IMR-90 (cell line): Measurements from ENCODE around the gene ZCCHC7. TPM values are rescaled to one million over a fixed set of nuclear protein-coding genes. Genes with fewer than 3 reads are reported as not detected.

Experiments
- ATAC-seq: fragments of 200-7000 bp; cut with Tn5 transposase; 2 replicates; pipeline ENCODE4 v1.9.1; 2020; ENCODE audit warnings: low read depth, mild to moderate bottlenecking, moderate library complexity
- BruUV-seq: library from RNA; stranded (reverse); fragments of 400-500 nt; replicated peaks from 2 replicates; lab custom pipeline; 2021; lab: Mats Ljungman, UMichigan
- CTCF ChIA-PET: fragments of 300-600 bp; formaldehyde crosslinking; extraction: SDS; loops from one replicate; lab custom pipeline; 2021; ENCODE audit warnings: antibody characterized with exemption; lab: Yijun Ruan, JAX
- POLR2A ChIA-PET: fragments of 300-600 bp; sonication (Branson Sonifier 250); formaldehyde crosslinking; loops from one replicate; lab custom pipeline; 2022; ENCODE audit warnings: antibody characterized with exemption; ENCODE audit not compliant: unreplicated experiment; lab: Charles Lee
- DNase-seq: peaks from one replicate; pipeline ENCODE4 v3.0.0; 2013
- H2AFZ ChIP-seq: replicated peaks from 2 replicates; pipeline ENCODE3; 2013; ENCODE audit warnings: low read length, mild to moderate bottlenecking; ENCODE audit not compliant: poor library complexity
- H2AK5ac ChIP-seq: 2 replicates; pipeline ENCODE4 v1.6.1; 2013; ENCODE audit warnings: low read depth, low read length, inconsistent platforms
- H2AK9ac ChIP-seq: replicated peaks from 2 replicates; pipeline ENCODE3; 2013; ENCODE audit warnings: mild to moderate bottlenecking, low read depth, low read length, moderate library complexity; ENCODE audit not compliant: poor library complexity
- H2BK120ac ChIP-seq: 2 replicates; pipeline ENCODE4 v1.6.1; 2013; ENCODE audit warnings: low read depth, low read length, inconsistent platforms
- H2BK15ac ChIP-seq: 3 replicates; pipeline ENCODE4 v1.6.1; 2013; ENCODE audit warnings: low read depth, low read length, inconsistent platforms
- H2BK20ac ChIP-seq: 2 replicates; pipeline ENCODE4 v1.6.1; 2013; ENCODE audit warnings: low read depth, mild to moderate bottlenecking, inconsistent platforms, low read length, moderate library complexity
- H2BK5ac ChIP-seq: 2 replicates; pipeline ENCODE4 v1.6.1; 2013; ENCODE audit warnings: mild to moderate bottlenecking, low read depth, low read length, inconsistent platforms; ENCODE audit not compliant: poor library complexity, severe bottlenecking
- H3K14ac ChIP-seq: replicated peaks from 2 replicates; pipeline ENCODE4 v1.6.1; 2013; ENCODE audit warnings: low read depth, low read length, inconsistent platforms
- H3K18ac ChIP-seq: 2 replicates; pipeline ENCODE4 v1.6.1; 2013; ENCODE audit warnings: low read depth, low read length, control low read depth
- H3K23ac ChIP-seq: 2 replicates; pipeline ENCODE4 v1.6.1; 2013; ENCODE audit warnings: low read depth, low read length, inconsistent platforms
- H3K27ac ChIP-seq: 2 replicates; pipeline ENCODE4 v1.5.1; 2013; ENCODE audit warnings: mild to moderate bottlenecking, control low read depth, low read length; ENCODE audit not compliant: insufficient read depth
- H3K27me3 ChIP-seq: 2 replicates; pipeline ENCODE4 v1.6.1; 2013; ENCODE audit warnings: low read length; ENCODE audit not compliant: control insufficient read depth, insufficient read depth
- H3K36me3 ChIP-seq: 2 replicates; pipeline ENCODE4 v1.6.1; 2013; ENCODE audit warnings: low read length, mixed read lengths; ENCODE audit not compliant: control insufficient read depth, insufficient read depth
- H3K4ac ChIP-seq: 2 replicates; pipeline ENCODE4 v1.6.1; 2013; ENCODE audit warnings: low read depth, low read length, inconsistent platforms
- H3K4me1 ChIP-seq: 2 replicates; pipeline ENCODE4 v1.6.1; 2013; ENCODE audit warnings: low read length, mixed read lengths; ENCODE audit not compliant: control insufficient read depth, insufficient read depth
- H3K4me2 ChIP-seq: 2 replicates; pipeline ENCODE4 v1.6.1; 2013; ENCODE audit warnings: low read depth, mild to moderate bottlenecking, control low read depth, low read length, moderate library complexity
- H3K4me3 ChIP-seq: 2 replicates; pipeline ENCODE4 v1.5.1; 2013; ENCODE audit warnings: low read depth, mild to moderate bottlenecking, control low read depth, low read length, moderate library complexity; ENCODE audit not compliant: insufficient read depth
- H3K56ac ChIP-seq: 2 replicates; pipeline ENCODE4 v1.6.1; 2013; ENCODE audit warnings: low read length, inconsistent platforms; ENCODE audit not compliant: insufficient read depth; ENCODE audit errors: extremely low read depth
- H3K79me1 ChIP-seq, 2 experiments: 2 replicates each; pipeline ENCODE4 v1.6.1; 2013; ENCODE audit warnings: low read length in 2 of 2, inconsistent platforms in 1 of 2, low read depth in 1 of 2
- H3K9ac ChIP-seq: 2 replicates; pipeline ENCODE4 v1.6.1; 2013; ENCODE audit warnings: low read depth, low read length, control low read depth
- H3K9me1 ChIP-seq: 2 replicates; pipeline ENCODE4 v1.6.1; 2013; ENCODE audit warnings: low read length, inconsistent platforms; ENCODE audit not compliant: insufficient read depth
- H3K9me3 ChIP-seq: 2 replicates; pipeline ENCODE4 v1.6.1; 2013; ENCODE audit warnings: low read length; ENCODE audit not compliant: control insufficient read depth, insufficient read depth
- H4K20me1 ChIP-seq: 2 replicates; pipeline ENCODE4 v1.6.1; 2013; ENCODE audit warnings: low read length, inconsistent platforms; ENCODE audit not compliant: insufficient read depth
- H4K5ac ChIP-seq: 2 replicates; pipeline ENCODE4 v1.6.1; 2013; ENCODE audit warnings: mild to moderate bottlenecking, low read depth, low read length, control low read depth
- H4K8ac ChIP-seq, 2 experiments: 2 replicates each; pipeline ENCODE4 v1.6.1; 2013; ENCODE audit warnings: low read depth in 2 of 2, low read length in 2 of 2, control low read depth in 1 of 2, inconsistent platforms in 1 of 2
- H4K91ac ChIP-seq: 2 replicates; pipeline ENCODE4 v1.6.1; 2013; ENCODE audit warnings: low read depth, low read length, inconsistent platforms; ENCODE audit not compliant: insufficient read depth
- BHLHE40 ChIP-seq: fragments of 150-350 bp; IDR thresholded peaks from 2 replicates; pipeline ENCODE4 v1.6.1; 2016; ENCODE audit warnings: mild to moderate bottlenecking, low read depth, low read length
- CEBPB ChIP-seq: IDR thresholded peaks from 2 replicates; pipeline ENCODE4 v1.6.1; 2012; ENCODE audit warnings: low read depth, low read length, improper control_type of control experiment
- MAZ ChIP-seq: IDR thresholded peaks from 2 replicates; pipeline ENCODE4 v1.6.1; 2012; ENCODE audit warnings: low read depth, mild to moderate bottlenecking, low read length, improper control_type of control experiment, moderate library complexity, borderline replicate concordance
- POLR2A ChIP-seq: IDR thresholded peaks from 2 replicates; pipeline ENCODE4 v1.6.1; 2012; ENCODE audit warnings: mild to moderate bottlenecking, low read depth, low read length
- RAD21 ChIP-seq: IDR thresholded peaks from 2 replicates; pipeline ENCODE4 v1.6.1; 2012; ENCODE audit warnings: low read length, improper control_type of control experiment
- RCOR1 ChIP-seq: IDR thresholded peaks from 2 replicates; pipeline ENCODE4 v1.6.1; 2012; ENCODE audit warnings: mild to moderate bottlenecking, low read length, improper control_type of control experiment; ENCODE audit not compliant: insufficient replicate concordance
- SMC3 ChIP-seq: fragments of 150-350 bp; IDR thresholded peaks from 2 replicates; pipeline ENCODE4 v1.6.1; 2016; ENCODE audit warnings: low read depth, mild to moderate bottlenecking, antibody characterized with exemption, low read length, moderate library complexity
- WGBS, 2 experiments: methylation state at CpG; one replicate each; pipeline versions ENCODE4 v1.1.5 to v1.1.7; 2013; ENCODE audit warnings: missing lambda C conversion rate in 2 of 2; ENCODE audit not compliant: insufficient read length in 1 of 2; ENCODE audit errors: extremely low coverage in 2 of 2; 5-methylcytosine and 5-hydroxymethylcytosine counted together
- dilution Hi-C: fragments of 300-500 bp; cut with HindIII; formaldehyde crosslinking; loops from one replicate; pipeline ENCODE4 v1.14.3; 2018; ENCODE audit warnings: low sequenced_read_pairs; ENCODE audit not compliant: unreplicated experiment
- in situ Hi-C: fragments of 300-500 bp; cut with MboI; formaldehyde crosslinking; loops from 3 replicates; pipeline ENCODE4 v1.14.3; 2019; ENCODE audit warnings: low sequenced_read_pairs, inconsistent platforms, mixed read lengths
- intact Hi-C: fragments of 100-400 bp; cut with micrococcal nuclease; formaldehyde crosslinking; loops from 2 replicates; pipeline ENCODE4 v1.10.0; 2022
- polyA plus RNA-seq, 3 experiments: library from polyadenylated mRNA; depleted of rRNA; stranded (reverse); fragments of >200 nt; gene quantifications; 2 replicates each; pipeline ENCODE4 v1.2.3, GENCODE V29; 2012; ENCODE audit warnings: low replicate concordance in 1 of 3
- total RNA-seq: library from RNA; depleted of rRNA; stranded (reverse); fragments of >200 nt; gene quantifications from 2 replicates; pipeline ENCODE4 v1.2.3, GENCODE V29; 2012
- TF ChIP-seq, protein P1 (sequence below): fragments of 150-350 bp; IDR thresholded peaks from 2 replicates; pipeline ENCODE4 v1.6.1; 2017; ENCODE audit warnings: mild to moderate bottlenecking, antibody characterized with exemption, low read length, low read depth

Gene ZCCHC7
- total and polyA plus RNA-seq, 2 of the 4 experiments (the other 2 are of a cell fraction): 13.6 to 28.7 TPM

DNA sequence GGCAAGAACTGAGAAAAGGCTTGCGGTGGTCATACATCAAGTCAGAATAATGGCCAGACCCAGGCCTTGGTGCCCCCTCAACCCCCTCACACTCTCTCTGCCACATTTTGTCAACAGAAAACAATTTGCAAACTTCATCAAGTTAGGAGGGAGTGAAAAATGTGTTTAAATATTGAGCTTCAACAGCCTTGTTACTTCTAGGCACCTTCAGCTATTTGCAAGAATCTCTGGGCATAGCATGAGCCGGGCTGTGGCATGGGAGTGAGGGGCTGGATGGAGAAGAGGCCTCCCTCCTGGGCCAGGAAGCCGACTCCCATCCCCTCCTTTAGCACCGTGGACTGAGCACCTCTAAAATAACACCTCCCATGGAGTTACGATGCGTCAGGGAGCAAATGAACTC, 249.9 kb downstream of the ZCCHC7 start:
- BruUV-seq: no TSS peak

More for the DNA sequence above, 249.9 kb downstream of the ZCCHC7 start:
- no peak for DNase-seq
- H3K56ac ChIP-seq: no peak overlapping the region
- H3K4me3 ChIP-seq: no peak overlapping the region
- H3K27ac ChIP-seq: no peak overlapping the region
- no peak overlapping the region for H3K4ac ChIP-seq
- H2AFZ ChIP-seq: no peak overlapping the region
- intact Hi-C loops (no loop called here), in situ Hi-C loops (loop anchor here (10.0 kb wide), 1 partner anchor 55 kb away; no protein-coding TSS in a partner anchor), dilution Hi-C loops (no loop called here)
- H2AK9ac ChIP-seq: no peak overlapping the region
- H3K9me1 ChIP-seq: peaks cover 2% of the 10 kb centered on the region; the same call in 1 of the 2 replicates
- H3K14ac ChIP-seq: no peak overlapping the region
- H3K4me2 ChIP-seq: no peak overlapping the region
- no peaks in the 10 kb centered on the region; the same call in 1 of the 2 replicates for H4K20me1 ChIP-seq
- no peak overlapping the region for H3K9ac ChIP-seq
- POLR2A ChIA-PET: no interaction called here
- H3K18ac ChIP-seq: no peak overlapping the region
- no peaks in the 10 kb centered on the region for H3K79me1 ChIP-seq
- no peaks in the 10 kb centered on the region for H3K9me3 ChIP-seq
- no peak overlapping the region for H2AK5ac ChIP-seq
- no peak overlapping the region for H2BK15ac ChIP-seq
- peaks cover 2% of the 10 kb centered on the region for H3K27me3 ChIP-seq
- no peak overlapping the region for H4K8ac ChIP-seq
- no CpG with 5 or more reads among the region's 6 CpGs for WGBS, 2 experiments
- no peak for ATAC-seq
- TF ChIP-seq RAD21 (no peak), SMC3 (no peak), RCOR1 (no peak), MAZ (no peak), CEBPB (no peak), BHLHE40 (no peak), POLR2A (no peak)
- TF ChIP-seq, protein P1, sequence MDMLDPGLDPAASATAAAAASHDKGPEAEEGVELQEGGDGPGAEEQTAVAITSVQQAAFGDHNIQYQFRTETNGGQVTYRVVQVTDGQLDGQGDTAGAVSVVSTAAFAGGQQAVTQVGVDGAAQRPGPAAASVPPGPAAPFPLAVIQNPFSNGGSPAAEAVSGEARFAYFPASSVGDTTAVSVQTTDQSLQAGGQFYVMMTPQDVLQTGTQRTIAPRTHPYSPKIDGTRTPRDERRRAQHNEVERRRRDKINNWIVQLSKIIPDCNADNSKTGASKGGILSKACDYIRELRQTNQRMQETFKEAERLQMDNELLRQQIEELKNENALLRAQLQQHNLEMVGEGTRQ: no peak
- no peak overlapping the region for H2BK120ac ChIP-seq
- H4K5ac ChIP-seq: no peak overlapping the region
- no peak overlapping the region for H4K91ac ChIP-seq
- 0 out of 2 replicates have a peak, but pooled peaks cover 2% of the 10 kb centered on the region for H3K4me1 ChIP-seq
- no peak overlapping the region for H2BK20ac ChIP-seq
- no peaks in the 10 kb centered on the region for H3K36me3 ChIP-seq
- CTCF ChIA-PET: no interaction called here
- no peak overlapping the region for H3K23ac ChIP-seq
- no peak overlapping the region for H2BK5ac ChIP-seq
